DOHH2 (cell line): ENCODE results near the gene VSX1.

Experiments used
- H3F3A ChIP-seq: fragments of 200-600 bp; sonication (generic), shearing (Covaris generic); 2 replicates; pipeline ENCODE4 v1.6.0; 2016; ENCODE audit warnings: antibody characterized with exemption, mild to moderate bottlenecking; ENCODE audit not compliant: control insufficient read depth, insufficient read depth
- H3K27ac ChIP-seq: fragments of 200-600 bp; sonication (generic); 2 replicates; pipeline ENCODE4 v1.5.1; 2014; ENCODE audit warnings: low read depth, mild to moderate bottlenecking, low read length, moderate library complexity
- H3K27me3 ChIP-seq: fragments of 200-600 bp; sonication (generic); 2 replicates; pipeline ENCODE4 v1.6.1; 2014; ENCODE audit warnings: mild to moderate bottlenecking, low read length, mixed read lengths; ENCODE audit not compliant: control insufficient read depth
- H3K36me3 ChIP-seq: fragments of 200-600 bp; sonication (generic); 2 replicates; pipeline ENCODE4 v1.6.1; 2014; ENCODE audit warnings: mild to moderate bottlenecking, low read length, moderate library complexity, mixed read lengths; ENCODE audit not compliant: control insufficient read depth
- H3K4me1 ChIP-seq: fragments of 200-600 bp; sonication (generic); 2 replicates; pipeline ENCODE4 v1.6.1; 2014; ENCODE audit warnings: mild to moderate bottlenecking, low read length, mixed read lengths; ENCODE audit not compliant: control insufficient read depth
- H3K4me2 ChIP-seq: fragments of 200-600 bp; sonication (generic); 2 replicates; pipeline ENCODE4 v1.6.0; 2014; ENCODE audit warnings: mild to moderate bottlenecking, low read length, moderate library complexity
- H3K4me3 ChIP-seq: fragments of 200-600 bp; sonication (generic); 2 replicates; pipeline ENCODE4 v1.5.1; 2014; ENCODE audit warnings: mild to moderate bottlenecking, low read length, mixed read lengths
- H3K79me2 ChIP-seq: fragments of 200-600 bp; sonication (generic); 2 replicates; pipeline ENCODE4 v1.6.1; 2014; ENCODE audit warnings: mild to moderate bottlenecking, low read length, mixed read lengths; ENCODE audit not compliant: control insufficient read depth
- H3K9me2 ChIP-seq: fragments of 200-600 bp; sonication (generic); replicated peaks from 2 replicates; pipeline ENCODE4 v1.6.1; 2014; ENCODE audit warnings: mild to moderate bottlenecking, low read length, mixed read lengths; ENCODE audit not compliant: control insufficient read depth
- H3K9me3 ChIP-seq: fragments of 200-600 bp; sonication (generic); 2 replicates; pipeline ENCODE4 v1.6.1; 2014; ENCODE audit warnings: antibody characterized with exemption, low read length, mixed read lengths; ENCODE audit not compliant: control insufficient read depth, insufficient read depth
- H4K20me1 ChIP-seq: fragments of 200-600 bp; sonication (generic); 2 replicates; pipeline ENCODE4 v1.6.0; 2014; ENCODE audit warnings: low read depth, mild to moderate bottlenecking, antibody characterized with exemption, low read length, moderate library complexity; ENCODE audit not compliant: control insufficient read depth, insufficient read depth
- EZH2phosphoT487 ChIP-seq: fragments of 200-600 bp; sonication (generic); IDR thresholded peaks from 2 replicates; pipeline ENCODE4 v1.6.1; 2017; ENCODE audit warnings: borderline replicate concordance, mild to moderate bottlenecking, antibody characterized with exemption, low read length, moderate library complexity, mixed read lengths
- TF ChIP-seq, protein P1 (sequence below): fragments of 200-600 bp; sonication (generic); IDR thresholded peaks from one replicate; pipeline ENCODE4 v1.5.1; 2014; ENCODE audit warnings: antibody characterized with exemption, mild to moderate bottlenecking, low read depth, low read length; ENCODE audit not compliant: poor library complexity, severe bottlenecking

VSX1 gene

GRCh38 chr20:25082498-25082873 is 545 bp upstream of the VSX1 start:
- no peaks in the 10 kb centered on the region for H3K79me2 ChIP-seq
- H3K9me3 ChIP-seq: no peaks in the 10 kb centered on the region
- no peaks in the 10 kb centered on the region for H3K4me1 ChIP-seq
- H4K20me1 ChIP-seq: no peaks in the 10 kb centered on the region
- no peaks in the 10 kb centered on the region for H3K9me2 ChIP-seq
- H3K27ac ChIP-seq: no peak overlapping the region
- H3K4me3 ChIP-seq: no peak overlapping the region
- TF ChIP-seq, protein P1, sequence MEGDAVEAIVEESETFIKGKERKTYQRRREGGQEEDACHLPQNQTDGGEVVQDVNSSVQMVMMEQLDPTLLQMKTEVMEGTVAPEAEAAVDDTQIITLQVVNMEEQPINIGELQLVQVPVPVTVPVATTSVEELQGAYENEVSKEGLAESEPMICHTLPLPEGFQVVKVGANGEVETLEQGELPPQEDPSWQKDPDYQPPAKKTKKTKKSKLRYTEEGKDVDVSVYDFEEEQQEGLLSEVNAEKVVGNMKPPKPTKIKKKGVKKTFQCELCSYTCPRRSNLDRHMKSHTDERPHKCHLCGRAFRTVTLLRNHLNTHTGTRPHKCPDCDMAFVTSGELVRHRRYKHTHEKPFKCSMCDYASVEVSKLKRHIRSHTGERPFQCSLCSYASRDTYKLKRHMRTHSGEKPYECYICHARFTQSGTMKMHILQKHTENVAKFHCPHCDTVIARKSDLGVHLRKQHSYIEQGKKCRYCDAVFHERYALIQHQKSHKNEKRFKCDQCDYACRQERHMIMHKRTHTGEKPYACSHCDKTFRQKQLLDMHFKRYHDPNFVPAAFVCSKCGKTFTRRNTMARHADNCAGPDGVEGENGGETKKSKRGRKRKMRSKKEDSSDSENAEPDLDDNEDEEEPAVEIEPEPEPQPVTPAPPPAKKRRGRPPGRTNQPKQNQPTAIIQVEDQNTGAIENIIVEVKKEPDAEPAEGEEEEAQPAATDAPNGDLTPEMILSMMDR: no peak
- TF ChIP-seq EZH2phosphoT487: no peak
- H3K36me3 ChIP-seq: no peaks in the 10 kb centered on the region
- no peak overlapping the region for H3K4me2 ChIP-seq
- peaks cover 17% of the 10 kb centered on the region for H3K27me3 ChIP-seq
- H3F3A ChIP-seq: no peaks in the 10 kb centered on the region

DNA sequence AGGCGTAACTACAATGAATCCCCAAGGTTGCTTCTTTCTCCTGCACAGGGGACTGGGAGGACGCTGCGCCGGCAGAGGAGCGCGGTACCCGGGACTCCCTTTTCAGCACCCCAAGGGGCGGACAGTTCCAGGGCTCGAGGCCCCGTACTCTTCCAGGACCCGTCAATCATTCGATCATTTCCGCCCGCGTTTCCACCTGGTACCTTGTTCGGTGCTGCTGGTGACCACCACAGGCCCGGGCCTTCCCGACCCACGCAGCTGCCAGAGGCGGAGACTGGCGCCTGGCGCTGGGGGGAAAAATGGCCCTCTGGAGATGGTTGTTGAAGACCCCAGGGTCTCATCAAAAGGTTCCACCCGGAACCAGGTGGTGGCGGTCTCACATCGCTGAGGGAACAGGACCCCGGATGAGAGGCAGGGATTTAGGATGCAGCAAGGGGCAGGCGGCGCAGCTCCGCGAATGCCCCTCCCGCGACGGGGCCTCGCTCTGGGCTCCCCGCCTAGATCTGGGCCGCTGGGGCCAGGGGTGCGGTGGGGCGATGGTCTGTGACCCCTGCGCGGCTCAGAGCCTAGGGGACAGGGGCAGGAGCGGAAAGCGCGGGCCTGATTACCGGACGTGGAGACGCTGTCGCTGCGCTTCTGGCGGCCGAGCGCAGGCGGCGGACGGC is 744 bp downstream of the VSX1 start:
- Histone ChIP-seq H3F3A (no peaks in the 10 kb centered on the region), H3K9me2 (no peaks in the 10 kb centered on the region), H3K4me3 (no peak overlapping the region), H3K27ac (no peak overlapping the region), H4K20me1 (no peaks in the 10 kb centered on the region), H3K4me1 (no peaks in the 10 kb centered on the region), H3K9me3 (no peaks in the 10 kb centered on the region), H3K27me3 (peaks cover 27% of the 10 kb centered on the region), H3K79me2 (no peaks in the 10 kb centered on the region), H3K4me2 (no peak overlapping the region), H3K36me3 (no peaks in the 10 kb centered on the region)
- TF ChIP-seq, protein P1: no peak
- no peak for TF ChIP-seq EZH2phosphoT487

GRCh38 chr20:25079171-25079570 is 2.8 kb downstream of the VSX1 start:
- TF ChIP-seq, protein P1: no peak
- TF ChIP-seq EZH2phosphoT487: no peak
- Histone ChIP-seq H3K27ac (no peak overlapping the region), H3K27me3 (peaks cover 38% of the 10 kb centered on the region), H3K4me2 (no peak overlapping the region), H3K9me3 (no peaks in the 10 kb centered on the region), H3K79me2 (no peaks in the 10 kb centered on the region), H3K36me3 (no peaks in the 10 kb centered on the region), H4K20me1 (no peaks in the 10 kb centered on the region), H3K9me2 (no peaks in the 10 kb centered on the region), H3K4me3 (no peak overlapping the region), H3K4me1 (no peaks in the 10 kb centered on the region), H3F3A (no peaks in the 10 kb centered on the region)
